ENCODE data around the gene LTB4R2. TPM values are rescaled to one million over a fixed set of nuclear protein-coding genes. Genes with fewer than 3 reads are reported as not detected.
A peak's percentile ranks its signal among the peaks of the same experiment; 100 is the strongest.
"Not testable (repeated sequence)": the region's sequence is repeated elsewhere in the genome, so short reads cannot be mapped to it uniquely, and the experiment has no call there.

LTB4R2 gene
- total RNA-seq, 1 experiment from 2014 or later, result 15.0 TPM

GRCh38 chr14:24353559-24354481 lies 43.9 kb downstream of the LTB4R2 start:
- DNase-seq, result peak in 1 of 2 experiments; percentile 34
- H3K9me2 ChIP-seq (ENCODE audit: insufficient read depth), result no peaks in the 10 kb centered on the region
- H3K27me3 ChIP-seq (ENCODE audit: insufficient read depth, low read depth), result no peaks in the 10 kb centered on the region
- no TSS peak for BruUV-seq (replicated peaks)
- TF ChIP-seq CTCF (conservative IDR thresholded peaks at IDR 0.05) (no peak), EZH2 (IDR thresholded peaks at IDR 0.05; ENCODE audit: low read depth) (no peak)
- no peaks in the 10 kb centered on the region for H3K79me2 ChIP-seq (ENCODE audit: low read depth)
- ChIA-PET CTCF (no interaction called here), POLR2A (ENCODE audit: unreplicated experiment) (no interaction called here)
- peaks cover 18% of the 10 kb centered on the region; the same call in 1 of the 2 replicates for H3K4me1 ChIP-seq (replicated peaks; ENCODE audit: insufficient read depth)
- H2AFZ ChIP-seq, result no peak overlapping the region
- 0 out of 2 replicates have a peak overlapping the region, but pooled peaks have one; percentile 15 for H3K4me2 ChIP-seq
- no peaks in the 10 kb centered on the region for H3K9me3 ChIP-seq (ENCODE audit: insufficient read depth, low read depth)
- no peak overlapping the region; the same call in 1 of the 2 replicates for H3K27ac ChIP-seq
- H3K4me3 ChIP-seq, result no peak overlapping the region
- intact Hi-C loops (cut with micrococcal nuclease; ENCODE audit: unreplicated experiment), result no loop called here
- H3K36me3 ChIP-seq (ENCODE audit: low read depth), result no peaks in the 10 kb centered on the region
- no peaks in the 10 kb centered on the region for H3F3A ChIP-seq (ENCODE audit: insufficient read depth, low read depth)
- no peaks in the 10 kb centered on the region for H4K20me1 ChIP-seq (ENCODE audit: insufficient read depth)

GRCh38 chr14:24354482-24354825 lies 44.5 kb downstream of the LTB4R2 start:
- H4K20me1 ChIP-seq (ENCODE audit: insufficient read depth); H3K27me3 ChIP-seq (ENCODE audit: insufficient read depth, low read depth); H3K9me2 ChIP-seq (ENCODE audit: insufficient read depth); H3F3A ChIP-seq (ENCODE audit: insufficient read depth, low read depth); H3K79me2 ChIP-seq (ENCODE audit: low read depth); intact Hi-C loops (cut with micrococcal nuclease; ENCODE audit: unreplicated experiment); POLR2A ChIA-PET (ENCODE audit: unreplicated experiment); H3K36me3 ChIP-seq (ENCODE audit: low read depth); DNase-seq; H3K9me3 ChIP-seq (ENCODE audit: insufficient read depth, low read depth); H3K27ac ChIP-seq; H3K4me3 ChIP-seq; H2AFZ ChIP-seq; BruUV-seq (replicated peaks); CTCF ChIA-PET: not testable (repeated sequence)
- Histone ChIP-seq H3K4me2 (0 out of 2 replicates have a peak overlapping the region, but pooled peaks have one; percentile 15), H3K4me1 (replicated peaks; ENCODE audit: insufficient read depth) (peaks cover 18% of the 10 kb centered on the region; the same call in 1 of the 2 replicates)

DNA sequence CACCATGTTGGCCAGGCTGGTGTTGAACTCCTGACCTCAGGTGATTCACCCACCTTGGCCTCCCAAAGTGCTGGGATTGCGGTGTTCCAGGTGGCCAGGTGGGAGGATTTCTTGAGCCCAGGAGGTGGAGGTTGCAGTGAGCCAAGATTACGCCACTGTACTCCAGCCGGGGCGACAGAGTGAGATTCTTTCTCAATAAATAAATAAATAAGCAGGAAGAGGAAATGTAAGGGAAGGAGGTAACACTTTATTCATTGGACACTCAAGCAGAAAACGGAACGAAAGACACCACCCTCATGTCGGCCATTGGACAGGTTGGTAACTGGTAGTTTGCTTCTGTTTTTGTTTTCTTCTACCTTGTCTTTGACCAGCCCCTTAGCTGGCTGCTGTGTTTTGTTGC lies 45.1 kb downstream of the LTB4R2 start:
- no peak overlapping the region; the same call in 1 of the 2 replicates for H2AFZ ChIP-seq
- no peaks in the 10 kb centered on the region for H4K20me1 ChIP-seq (ENCODE audit: insufficient read depth)
- no peak overlapping the region for H3K27ac ChIP-seq
- H3K4me3 ChIP-seq, result no peak overlapping the region
- no peaks in the 10 kb centered on the region for H3K9me3 ChIP-seq (ENCODE audit: insufficient read depth, low read depth)
- H3K79me2 ChIP-seq (ENCODE audit: low read depth), result no peaks in the 10 kb centered on the region
- H3K4me1 ChIP-seq (replicated peaks; ENCODE audit: insufficient read depth), result peaks cover 18% of the 10 kb centered on the region; the same call in 1 of the 2 replicates
- ChIA-PET CTCF (no interaction called here), POLR2A (ENCODE audit: unreplicated experiment) (no interaction called here)
- H3K36me3 ChIP-seq (ENCODE audit: low read depth), result no peaks in the 10 kb centered on the region
- no peak overlapping the region for H3K4me2 ChIP-seq
- no peaks in the 10 kb centered on the region for H3F3A ChIP-seq (ENCODE audit: insufficient read depth, low read depth)
- no TSS peak for BruUV-seq (replicated peaks)
- H3K27me3 ChIP-seq (ENCODE audit: insufficient read depth, low read depth), result no peaks in the 10 kb centered on the region
- TF ChIP-seq EZH2 (IDR thresholded peaks at IDR 0.05; ENCODE audit: low read depth) (no peak), CTCF (conservative IDR thresholded peaks at IDR 0.05) (no peak)
- no peak for DNase-seq
- intact Hi-C loops (cut with micrococcal nuclease; ENCODE audit: unreplicated experiment), result no loop called here
- no peaks in the 10 kb centered on the region for H3K9me2 ChIP-seq (ENCODE audit: insufficient read depth)

Measured in PC-9 (cell line).